GM12892 (cell line): Measurements from ENCODE around the gene RALB.
"Not testable (repeated sequence)": the region's sequence is repeated elsewhere in the genome, so short reads cannot be mapped to it uniquely, and the experiment has no call there.

Experiments
- DNase-seq: peaks from one replicate; pipeline ENCODE4 v3.0.0; 2011; ENCODE audit not compliant: insufficient read length
- FAIRE-seq: peaks from 2 replicates; lab custom pipeline; 2011; peaks lifted over from hg19 to GRCh38; lab: Jason Lieb, UNC
- POLR2A ChIP-seq: IDR thresholded peaks from 2 replicates; pipeline ENCODE4 v1.6.1; 2011; ENCODE audit warnings: low read depth, low read length, control low read depth
- POLR2AphosphoS5 ChIP-seq: IDR thresholded peaks from 2 replicates; pipeline ENCODE4 v1.6.1; 2011; ENCODE audit warnings: low read depth, low read length, control low read depth
- TAF1 ChIP-seq: IDR thresholded peaks from 2 replicates; pipeline ENCODE4 v1.6.1; 2011; ENCODE audit warnings: low read depth, mild to moderate bottlenecking, control low read depth, low read length, borderline replicate concordance

The RALB gene

DNA sequence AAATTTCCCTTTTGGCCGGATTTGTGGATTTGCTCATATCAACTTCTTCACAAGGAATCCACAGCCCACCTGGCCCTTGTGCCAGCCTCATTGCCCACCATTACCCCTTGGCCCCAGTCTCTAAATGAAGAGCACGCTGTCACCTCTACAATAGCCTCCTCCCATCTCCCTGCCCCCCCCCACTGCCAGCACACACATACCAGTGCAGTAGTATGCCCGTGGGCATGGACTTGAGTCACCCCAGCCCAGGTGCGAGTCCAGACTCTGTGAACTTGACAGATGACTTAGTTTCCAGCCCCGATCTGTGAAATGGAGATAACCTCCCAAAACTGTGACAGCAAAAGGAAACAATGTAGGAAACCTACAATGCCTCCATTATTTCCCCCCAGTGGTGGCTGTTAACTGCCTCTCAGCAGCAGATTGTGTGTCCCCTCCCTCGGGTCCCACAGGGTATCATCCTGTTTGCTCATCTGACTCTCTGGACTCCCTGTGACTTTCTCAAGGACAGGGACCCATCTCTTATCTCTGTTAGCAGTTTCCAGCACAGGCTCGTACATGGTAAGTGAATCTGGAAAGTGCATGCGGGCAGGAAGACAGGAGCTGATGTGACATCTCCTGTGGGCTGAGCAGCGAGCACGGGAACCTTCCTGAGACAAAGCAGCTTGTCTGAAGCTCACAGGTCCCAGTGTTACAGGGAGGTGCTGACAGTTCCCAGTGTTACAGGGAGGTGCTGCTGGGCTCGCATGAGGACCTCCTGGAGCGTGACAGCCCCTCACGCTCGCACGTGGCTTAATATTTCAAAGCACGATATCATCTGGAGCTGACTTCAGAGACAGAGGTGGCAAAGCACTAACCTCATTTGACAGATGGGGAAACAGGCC, 25.3 kb upstream of the RALB start:
- no peak for TF ChIP-seq POLR2A
- TF ChIP-seq TAF1, result no peak
- no peak for TF ChIP-seq POLR2AphosphoS5
- no peak for DNase-seq
- no peak for FAIRE-seq

DNA sequence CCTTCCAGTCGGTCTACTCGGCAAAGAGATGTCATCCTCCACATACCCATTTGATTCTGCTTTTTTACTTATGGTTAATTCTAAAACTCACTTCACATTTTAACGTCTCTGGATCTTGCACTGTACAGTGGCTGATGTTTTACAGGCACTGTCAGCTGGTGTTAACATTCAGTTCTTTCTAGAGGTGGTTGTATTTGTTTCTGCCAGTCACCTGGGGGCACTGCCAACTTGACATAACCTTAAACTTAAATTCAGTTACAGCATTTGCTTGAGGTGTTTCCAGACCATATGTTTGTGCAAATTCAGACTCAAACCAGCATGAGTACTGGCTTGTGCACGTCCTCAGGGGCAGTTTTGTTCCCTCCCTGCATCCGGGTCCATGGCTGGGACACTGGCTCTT, 24.1 kb upstream of the RALB start:
- FAIRE-seq (no peak), DNase-seq (no peak)
- TF ChIP-seq POLR2A (no peak), TAF1 (no peak), POLR2AphosphoS5 (no peak)

DNA sequence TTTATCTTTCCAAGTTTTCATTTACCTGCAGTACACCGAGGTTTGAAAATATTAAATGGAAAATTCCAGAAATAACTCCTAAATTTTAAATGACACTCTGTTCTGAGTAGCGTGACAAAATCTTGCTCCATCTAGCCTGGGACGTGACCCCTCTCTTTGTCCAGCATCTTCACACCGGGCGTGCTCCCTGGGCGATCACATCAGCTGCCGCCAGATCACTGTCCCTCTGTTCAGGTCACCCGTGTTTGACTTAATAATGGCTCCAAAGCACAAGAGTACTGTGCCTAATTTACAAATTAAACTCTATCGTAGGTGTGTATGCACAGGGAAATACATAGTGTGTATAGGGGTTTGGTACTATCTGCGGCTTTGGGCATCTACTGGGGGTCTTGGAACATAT, 23.3 kb upstream of the RALB start:
- no peak for TF ChIP-seq POLR2A
- no peak for TF ChIP-seq POLR2AphosphoS5
- TF ChIP-seq TAF1, result no peak
- no peak for FAIRE-seq
- DNase-seq, result no peak

DNA sequence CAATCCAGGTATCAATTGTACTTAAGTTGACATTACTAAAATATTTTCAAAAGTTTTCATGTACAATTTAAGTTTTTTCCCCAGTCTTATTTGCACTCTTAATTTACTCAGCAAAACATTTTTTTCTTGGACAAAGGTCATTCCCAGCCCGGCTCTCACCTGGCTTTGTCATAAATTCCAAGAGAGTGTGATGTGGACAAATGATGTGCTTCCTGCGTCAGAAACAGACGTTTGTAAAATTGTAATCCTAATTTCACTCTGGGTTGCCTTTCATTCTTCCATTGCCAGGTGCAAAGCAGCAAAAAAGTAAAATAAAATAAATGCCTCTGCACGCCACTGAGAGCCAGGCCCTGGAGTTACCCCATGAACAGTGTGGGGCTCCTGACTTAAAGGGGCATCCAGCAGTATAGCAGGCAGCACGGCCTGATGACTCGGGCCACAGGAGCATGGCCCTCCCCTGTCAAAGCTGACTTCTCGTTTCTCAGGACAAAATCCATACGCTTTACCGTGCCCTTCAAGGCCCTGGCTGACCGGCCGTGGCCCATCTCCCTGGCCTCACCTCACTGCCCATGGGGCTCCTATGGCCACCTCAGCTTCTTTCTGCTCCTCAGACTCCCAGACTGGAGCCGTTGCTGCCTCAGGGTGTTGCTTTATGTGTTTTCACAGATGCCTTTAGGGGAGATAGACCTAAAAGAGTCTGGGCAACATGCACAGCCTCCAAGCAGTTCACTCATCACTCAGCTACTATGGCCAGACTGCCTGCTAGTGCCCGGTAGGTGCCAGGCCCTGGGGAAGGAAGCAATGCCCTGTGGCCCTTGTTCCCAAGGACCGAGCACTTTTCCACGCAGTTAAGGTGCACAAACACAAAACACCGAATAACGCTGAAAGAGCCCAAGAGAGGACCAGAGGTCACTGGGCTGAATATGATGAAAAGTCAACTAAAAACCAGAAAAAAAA, 21.9 kb upstream of the RALB start:
- no peak for TF ChIP-seq TAF1
- TF ChIP-seq POLR2AphosphoS5, result no peak
- TF ChIP-seq POLR2A, result no peak
- no peak for DNase-seq
- FAIRE-seq, result peak; percentile 61

DNA sequence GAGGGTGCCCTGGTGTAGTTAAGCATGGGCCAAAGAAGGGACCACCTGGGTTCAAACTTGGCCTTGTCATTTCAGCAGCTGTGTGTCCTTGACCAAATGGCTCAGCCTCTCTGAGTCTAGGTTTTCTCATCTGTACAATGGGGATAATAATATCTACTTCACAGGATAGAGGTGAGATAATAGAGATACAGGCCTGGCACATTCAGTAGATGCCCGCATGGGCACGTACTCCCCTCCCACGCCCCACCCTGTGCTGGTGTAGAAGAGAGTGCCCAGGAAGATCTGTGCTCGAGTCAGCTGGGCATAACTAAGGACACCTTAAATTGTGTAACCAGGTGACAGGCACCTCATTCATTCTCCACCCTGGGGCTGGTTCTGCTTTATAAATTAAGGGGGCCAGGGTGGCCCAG, 21.1 kb upstream of the RALB start:
- peak; percentile 76 for FAIRE-seq
- TF ChIP-seq POLR2AphosphoS5 (no peak), POLR2A (no peak), TAF1 (no peak)
- no peak for DNase-seq

DNA sequence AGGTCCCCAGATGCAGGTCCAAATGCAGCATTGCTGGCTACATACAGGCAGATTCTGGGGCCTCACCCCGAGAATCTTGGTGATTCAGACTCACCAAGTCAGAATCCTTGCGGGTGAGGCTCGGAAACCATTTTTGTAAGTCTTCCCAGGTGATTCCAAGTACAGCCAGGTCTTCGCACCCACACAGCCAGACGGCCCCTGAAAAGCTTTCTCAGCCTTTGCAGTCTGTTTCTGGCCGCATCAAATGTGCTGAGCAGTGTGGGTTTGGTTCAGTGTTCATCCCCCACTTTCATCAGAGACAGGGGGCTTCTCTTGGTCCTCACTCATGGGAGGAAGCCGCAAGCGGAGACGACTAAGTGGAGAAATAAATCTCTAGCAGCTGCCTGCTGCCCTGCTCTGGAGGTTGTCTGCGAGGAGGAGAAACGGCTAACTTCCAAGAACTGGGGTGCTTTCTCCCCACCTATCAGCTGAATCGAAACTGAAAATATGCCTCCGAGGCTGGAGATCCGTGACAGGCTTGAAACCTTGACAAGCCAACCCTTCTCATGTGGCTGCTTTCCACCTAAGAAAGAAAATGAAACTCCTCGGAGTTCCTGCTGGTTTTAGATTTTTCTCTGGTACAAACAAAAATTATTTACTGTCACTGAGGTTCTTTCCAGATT, 20.5 kb upstream of the RALB start:
- FAIRE-seq (peak; percentile 94), DNase-seq (peak; percentile 68)
- TF ChIP-seq TAF1, result 0 out of 2 replicates have a peak, but pooled peaks have one; percentile 23
- TF ChIP-seq POLR2A, result peak; percentile 83
- TF ChIP-seq POLR2AphosphoS5, result peak; percentile 63; the same call in 1 of the 2 replicates

DNA sequence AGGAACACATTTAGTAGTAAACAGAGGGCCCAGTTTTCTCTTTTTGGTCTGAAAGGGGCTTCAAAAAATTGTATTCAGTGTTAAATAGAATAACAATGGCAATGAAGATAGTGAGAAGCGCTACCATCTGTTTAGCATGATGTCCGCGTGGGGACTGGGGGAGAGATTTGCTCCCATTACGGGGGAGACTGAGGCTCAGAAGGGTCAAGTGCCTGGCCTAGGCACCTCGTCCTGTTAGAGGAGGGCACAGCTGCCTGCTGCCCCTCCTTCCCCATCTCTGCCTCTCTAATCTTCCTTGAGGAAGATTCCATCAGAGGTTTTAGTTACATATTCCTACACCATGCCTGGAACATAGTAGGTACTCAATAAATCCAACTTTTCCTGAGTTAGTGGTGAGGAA, 19.4 kb upstream of the RALB start:
- no peak for DNase-seq
- TF ChIP-seq POLR2AphosphoS5 (no peak), TAF1 (no peak), POLR2A (no peak)
- FAIRE-seq, result peak; percentile 85

DNA sequence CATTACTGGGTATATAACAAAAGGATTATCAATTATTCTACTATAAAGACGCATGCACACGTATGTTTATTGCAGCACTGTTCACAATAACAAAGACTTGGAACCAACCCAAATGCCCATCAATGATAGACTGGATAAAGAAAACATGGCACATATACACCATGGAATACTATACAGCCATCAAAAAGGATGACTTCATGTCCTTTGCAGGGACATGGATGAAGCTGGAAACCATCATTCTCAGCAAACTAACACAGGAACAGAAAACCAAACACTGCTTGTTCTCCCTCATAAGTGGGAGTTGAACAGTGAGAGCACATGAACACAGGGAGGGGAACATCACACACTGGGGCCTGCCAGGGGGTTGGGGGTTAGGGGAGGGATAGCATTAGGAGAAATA, 17.5 kb upstream of the RALB start:
- not testable (repeated sequence) for DNase-seq, FAIRE-seq

DNA sequence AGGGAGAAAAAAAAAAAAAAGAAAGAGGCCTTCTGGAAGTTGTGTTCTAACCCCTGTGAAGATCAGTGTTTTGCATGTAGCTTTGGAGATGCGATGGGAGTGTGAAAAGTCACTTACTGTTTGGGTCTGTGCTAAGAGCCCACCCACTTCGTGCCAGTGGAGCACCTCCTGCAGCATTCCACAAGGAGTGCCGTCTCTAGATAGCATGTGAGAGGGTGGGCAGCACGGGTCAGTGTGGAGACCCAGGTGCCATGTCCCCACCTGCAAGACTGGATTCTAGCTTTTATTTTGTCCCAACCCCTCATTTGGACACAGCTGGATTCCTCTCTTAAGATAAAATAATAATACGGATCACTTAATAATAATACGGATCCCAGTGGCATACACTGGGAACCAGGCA, 17.0 kb upstream of the RALB start:
- no peak for FAIRE-seq
- DNase-seq, result no peak
- no peak for TF ChIP-seq POLR2AphosphoS5
- no peak for TF ChIP-seq TAF1

DNA sequence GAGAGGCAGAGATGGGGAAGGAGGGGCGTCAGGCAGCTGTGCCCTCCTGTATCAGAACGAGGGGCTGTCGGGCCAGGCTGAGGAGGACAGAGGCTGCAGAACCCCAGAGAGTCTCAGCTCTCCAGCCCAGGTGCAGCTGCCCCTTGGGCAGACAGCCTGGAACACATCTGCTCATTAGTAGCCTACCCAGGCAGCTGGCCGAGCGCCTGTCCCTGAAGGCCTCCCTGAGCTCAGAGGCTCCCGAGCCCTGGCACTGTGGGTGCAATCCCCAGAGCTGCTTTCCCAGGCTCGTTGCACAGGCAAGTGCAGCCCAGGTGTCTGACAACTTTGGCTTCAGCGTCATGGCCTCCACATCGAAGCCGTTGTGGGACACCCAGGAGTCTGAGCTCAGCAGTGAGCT, 16.3 kb upstream of the RALB start:
- DNase-seq (no peak), FAIRE-seq (no peak)
- TF ChIP-seq POLR2AphosphoS5, result no peak
- TF ChIP-seq POLR2A, result no peak
- TF ChIP-seq TAF1, result no peak

DNA sequence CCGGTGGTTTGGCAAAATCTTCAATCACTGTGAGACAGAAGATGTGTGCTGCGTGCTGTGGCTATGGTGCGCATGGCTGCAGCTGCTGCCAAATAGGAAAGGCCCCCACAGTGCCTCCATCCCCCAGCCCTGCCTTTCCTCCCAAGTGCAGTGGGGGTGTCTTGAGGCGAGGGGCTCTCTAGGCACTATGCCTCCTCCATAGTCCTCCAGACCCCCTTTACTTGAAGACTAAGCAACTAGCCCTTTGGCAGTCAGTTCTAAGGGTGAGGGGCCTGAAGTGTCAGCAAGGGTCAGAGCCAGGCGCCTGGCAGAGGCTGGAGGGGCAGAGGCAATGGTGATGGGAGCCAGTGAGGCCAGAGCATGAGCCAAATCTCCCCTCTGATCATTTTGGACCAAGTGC, 15.9 kb upstream of the RALB start:
- DNase-seq, result no peak
- TF ChIP-seq POLR2A (no peak), TAF1 (no peak), POLR2AphosphoS5 (no peak)
- FAIRE-seq, result no peak
